ENCODE data around the gene CLCC1. TPM values are rescaled to one million over a fixed set of nuclear protein-coding genes. Genes with fewer than 3 reads are reported as not detected.

Gene CLCC1
- total RNA-seq, 2 experiments from 2014 or later = 9.8 to 19.9 TPM

DNA sequence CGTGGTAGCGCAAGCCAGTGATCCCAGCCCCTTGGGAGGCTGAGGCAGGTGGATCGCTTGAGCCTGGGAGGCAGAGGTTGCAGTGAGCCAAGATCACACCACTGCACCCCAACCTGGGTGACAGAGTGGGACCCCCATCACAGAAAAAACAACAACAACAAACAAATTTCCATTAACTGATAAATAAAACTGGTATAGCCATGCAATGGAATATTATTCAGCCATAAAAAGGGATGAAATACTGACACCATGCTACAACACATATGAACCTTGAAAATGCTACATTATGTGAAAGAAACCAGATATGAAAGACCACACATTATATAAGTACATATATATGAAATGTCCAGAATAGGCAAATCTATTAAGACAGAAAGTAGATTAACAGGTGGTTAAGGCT is 12.0 kb downstream of the CLCC1 start:
- intact Hi-C loops (cut with micrococcal nuclease; ENCODE audit: unreplicated experiment) = no loop called here
- no peaks in the 10 kb centered on the region for H3K4me1 ChIP-seq (ENCODE audit: insufficient read depth, low read length, poor library complexity, severe bottlenecking)
- CTCF ChIA-PET (ENCODE audit: unreplicated experiment) = no interaction called here
- no peak for DNase-seq (ENCODE audit: low spot score)
- BruUV-seq (replicated peaks) = no TSS peak
- POLR2A ChIA-PET = interaction anchor here (0.6 to 2.9 kb wide), 4 partner anchors 11 to 139 kb away, joined by 3 to 19 read pairs (median 4); partner anchors contain the start of genes CLCC1 and TMEM167B
- no peak overlapping the region for H2AFZ ChIP-seq (ENCODE audit: low read length)
- no peak overlapping the region for H3K27ac ChIP-seq (ENCODE audit: low read depth, low read length, poor library complexity, severe bottlenecking)
- H3K4me2 ChIP-seq (ENCODE audit: low read length) = no peak overlapping the region
- no peaks in the 10 kb centered on the region for H3K9me2 ChIP-seq (ENCODE audit: insufficient read depth, low read length)
- H3K36me3 ChIP-seq (ENCODE audit: insufficient read depth, low read length) = peaks cover 22% of the 10 kb centered on the region; the same call in 1 of the 2 replicates
- TF ChIP-seq CTCF (conservative IDR thresholded peaks at IDR 0.05; ENCODE audit: low read length) = no peak
- no peak for TF ChIP-seq EZH2phosphoT487 (IDR thresholded peaks at IDR 0.05; ENCODE audit: borderline replicate concordance, low read depth, low read length)
- no peaks in the 10 kb centered on the region for H3K9me3 ChIP-seq (ENCODE audit: low read length)
- H4K20me1 ChIP-seq (ENCODE audit: insufficient read depth, low read length) = no peaks in the 10 kb centered on the region
- no peak overlapping the region for H3K4me3 ChIP-seq (ENCODE audit: low read depth, low read length, poor library complexity, severe bottlenecking)
- no peaks in the 10 kb centered on the region for H3K79me2 ChIP-seq (ENCODE audit: insufficient read depth, low read depth, low read length)

DNA sequence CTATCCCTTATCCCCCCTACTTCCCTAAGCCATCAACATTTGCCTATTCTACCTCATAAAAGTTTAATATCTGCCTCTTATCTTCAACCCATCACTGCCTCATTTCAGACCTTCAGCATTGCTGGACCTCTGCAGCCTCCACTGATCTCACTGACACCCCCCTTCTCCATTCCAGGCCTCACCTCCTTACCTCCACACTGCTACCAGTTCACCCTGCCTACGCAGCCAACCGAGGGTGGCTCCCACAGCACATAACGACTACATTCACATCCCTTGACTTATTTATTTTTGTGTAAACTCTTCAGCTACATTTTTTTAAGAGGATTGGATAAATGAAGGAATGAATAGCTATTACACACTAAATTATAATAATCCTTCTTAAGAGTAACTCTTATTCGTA is 14.2 kb downstream of the CLCC1 start:
- Histone ChIP-seq H3K27ac (ENCODE audit: low read depth, low read length, poor library complexity, severe bottlenecking) (no peak overlapping the region), H3K9me2 (ENCODE audit: insufficient read depth, low read length) (no peaks in the 10 kb centered on the region), H4K20me1 (ENCODE audit: insufficient read depth, low read length) (no peaks in the 10 kb centered on the region), H3K4me3 (ENCODE audit: low read depth, low read length, poor library complexity, severe bottlenecking) (no peak overlapping the region), H3K79me2 (ENCODE audit: insufficient read depth, low read depth, low read length) (no peaks in the 10 kb centered on the region), H3K4me2 (ENCODE audit: low read length) (no peak overlapping the region), H3K36me3 (ENCODE audit: insufficient read depth, low read length) (peaks cover 23% of the 10 kb centered on the region; the same call in 1 of the 2 replicates), H3K9me3 (ENCODE audit: low read length) (no peaks in the 10 kb centered on the region), H3K4me1 (ENCODE audit: insufficient read depth, low read length, poor library complexity, severe bottlenecking) (no peaks in the 10 kb centered on the region), H2AFZ (ENCODE audit: low read length) (no peak overlapping the region)
- no TSS peak for BruUV-seq (replicated peaks)
- no peak for DNase-seq (ENCODE audit: low spot score)
- ChIA-PET CTCF (ENCODE audit: unreplicated experiment) (no interaction called here), POLR2A (interaction anchor here (0.7 to 0.9 kb wide), 2 partner anchors 15 to 384 kb away, joined by 3 to 7 read pairs; no protein-coding TSS in a partner anchor)
- intact Hi-C loops (cut with micrococcal nuclease; ENCODE audit: unreplicated experiment) = loop anchor here (5.0 kb wide), 1 partner anchor 52 kb away; no protein-coding TSS in a partner anchor
- TF ChIP-seq CTCF (conservative IDR thresholded peaks at IDR 0.05; ENCODE audit: low read length) (no peak), EZH2phosphoT487 (IDR thresholded peaks at IDR 0.05; ENCODE audit: borderline replicate concordance, low read depth, low read length) (no peak)

DNA sequence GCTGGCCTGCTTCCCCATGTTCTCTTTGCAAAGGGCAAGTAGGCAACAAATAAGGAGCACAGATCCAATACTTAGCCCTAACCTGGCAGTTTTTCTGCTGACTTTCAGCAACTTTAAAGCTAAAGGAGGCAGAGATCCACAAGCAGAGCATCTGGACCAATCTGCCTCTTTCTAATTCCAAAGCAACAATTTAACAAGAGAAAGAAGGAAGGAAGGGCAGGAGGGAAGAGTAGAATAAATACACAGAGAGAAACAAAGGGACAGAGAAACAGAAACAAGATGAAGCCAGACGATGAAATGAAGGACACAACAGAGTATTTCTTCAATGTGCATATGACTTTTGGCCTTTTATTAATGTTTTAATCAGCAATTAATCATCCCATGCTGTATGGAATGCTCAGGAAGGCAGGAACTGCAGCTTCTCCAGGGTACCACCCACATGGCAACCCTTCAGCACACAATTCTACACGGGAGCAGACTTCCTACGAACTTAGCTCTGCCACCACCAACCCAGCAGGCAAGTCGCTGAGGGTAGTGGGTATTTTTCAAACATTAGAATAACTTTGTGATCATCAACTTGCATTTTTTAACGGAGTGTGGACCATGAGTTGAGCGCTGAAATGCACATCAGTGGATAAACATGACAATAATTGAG is 15.3 kb downstream of the CLCC1 start:
- intact Hi-C loops (cut with micrococcal nuclease; ENCODE audit: unreplicated experiment) = loop anchor here (5.0 kb wide), 1 partner anchor 51 kb away; no protein-coding TSS in a partner anchor
- no peak for DNase-seq (ENCODE audit: low spot score)
- Histone ChIP-seq H3K27ac (ENCODE audit: low read depth, low read length, poor library complexity, severe bottlenecking) (no peak overlapping the region), H3K79me2 (ENCODE audit: insufficient read depth, low read depth, low read length) (no peaks in the 10 kb centered on the region), H3K9me2 (ENCODE audit: insufficient read depth, low read length) (no peaks in the 10 kb centered on the region), H2AFZ (ENCODE audit: low read length) (no peak overlapping the region), H3K4me1 (ENCODE audit: insufficient read depth, low read length, poor library complexity, severe bottlenecking) (no peaks in the 10 kb centered on the region), H3K4me3 (ENCODE audit: low read depth, low read length, poor library complexity, severe bottlenecking) (no peak overlapping the region), H3K9me3 (ENCODE audit: low read length) (no peaks in the 10 kb centered on the region), H4K20me1 (ENCODE audit: insufficient read depth, low read length) (no peaks in the 10 kb centered on the region), H3K36me3 (ENCODE audit: insufficient read depth, low read length) (peaks cover 26% of the 10 kb centered on the region; the same call in 1 of the 2 replicates), H3K4me2 (ENCODE audit: low read length) (no peak overlapping the region; the same call in 1 of the 2 replicates)
- POLR2A ChIA-PET = interaction anchor here (0.6 to 1.1 kb wide), 4 partner anchors 10 to 81 kb away, joined by 3 to 7 read pairs (median 4); no protein-coding TSS in a partner anchor
- TF ChIP-seq EZH2phosphoT487 (IDR thresholded peaks at IDR 0.05; ENCODE audit: borderline replicate concordance, low read depth, low read length) (no peak), CTCF (conservative IDR thresholded peaks at IDR 0.05; ENCODE audit: low read length) (no peak)
- BruUV-seq (replicated peaks) = no TSS peak
- CTCF ChIA-PET (ENCODE audit: unreplicated experiment) = no interaction called here
